Measurements from ENCODE around the gene ZNF81. TPM values are rescaled to one million over a fixed set of nuclear protein-coding genes. Genes with fewer than 3 reads are reported as not detected.
A peak's percentile ranks its signal among the peaks of the same experiment; 100 is the strongest.
"Not testable (repeated sequence)": the region's sequence is repeated elsewhere in the genome, so short reads cannot be mapped to it uniquely, and the experiment has no call there.

Gene ZNF81
- 1 to 10 TPM; 8.6 to 9.4 TPM for total RNA-seq

- peak within 1 kb of the TSS; percentile 99 for H3K27ac Mint-ChIP-seq
- no peaks in the 10 kb centered on the region for H3K27me3 Mint-ChIP-seq
- H3K9me3 Mint-ChIP-seq = no peaks in the 10 kb centered on the region
- peak within 1 kb of the TSS; percentile 99 for H3K4me3 Mint-ChIP-seq
- ChIA-PET POLR2A (no interaction called here), CTCF (interaction anchor here (2.2 kb wide), 1 partner anchor 191 kb away, joined by 6 read pairs; no protein-coding TSS in a partner anchor)
- peak; percentile 93 for DNase-seq
- peaks cover 16% of the 10 kb centered on the region for H3K4me1 Mint-ChIP-seq
- peaks cover 2% of the 10 kb centered on the region for H3K36me3 Mint-ChIP-seq (ENCODE audit: low read depth)
Measured at GRCh38 chrX:47836164-47837072, at the start of gene ZNF81. Gene ZNF81 (plus strand): TSS chrX:47836902. CDS start chrX:47846268, 9,366 bp downstream.

- no peaks in the 10 kb centered on the region for H3K27me3 Mint-ChIP-seq
- no peaks in the 10 kb centered on the region for H3K9me3 Mint-ChIP-seq
- H3K4me1 Mint-ChIP-seq = no peaks in the 10 kb centered on the region
- ChIA-PET CTCF (no interaction called here), POLR2A (no interaction called here)
- no peak overlapping the region for H3K4me3 Mint-ChIP-seq
- no peak for DNase-seq
- no peaks in the 10 kb centered on the region for H3K36me3 Mint-ChIP-seq (ENCODE audit: low read depth)
- no peak overlapping the region for H3K27ac Mint-ChIP-seq
Measured at GRCh38 chrX:47796433-47796906, 40.2 kb upstream of the ZNF81 start.

DNA sequence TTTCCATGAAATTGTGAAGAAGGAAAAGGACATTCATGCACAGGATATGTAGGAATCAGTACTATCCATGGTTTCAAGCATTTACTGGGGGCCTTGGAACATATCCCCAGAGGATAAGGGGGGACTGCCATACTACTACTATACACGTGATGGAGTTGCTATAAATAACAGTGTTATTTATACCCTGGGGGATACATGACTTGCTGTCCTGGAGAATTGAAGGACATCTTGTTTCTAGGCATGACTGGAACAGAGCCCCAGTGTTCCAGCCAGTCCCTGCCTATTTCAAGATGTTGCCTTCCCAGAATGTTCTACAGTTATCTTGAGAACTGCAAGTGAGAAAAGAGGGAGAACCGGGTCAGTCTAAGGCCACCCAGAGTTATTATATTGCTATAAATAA, 39.6 kb upstream of the ZNF81 start:
- Mint-ChIP-seq H3K4me3 (no peak overlapping the region), H3K9me3 (no peaks in the 10 kb centered on the region), H3K27me3 (no peaks in the 10 kb centered on the region), H3K4me1 (no peaks in the 10 kb centered on the region), H3K27ac (no peak overlapping the region), H3K36me3 (ENCODE audit: low read depth) (no peaks in the 10 kb centered on the region)
- ChIA-PET CTCF (no interaction called here), POLR2A (no interaction called here)
- no peak for DNase-seq

DNA sequence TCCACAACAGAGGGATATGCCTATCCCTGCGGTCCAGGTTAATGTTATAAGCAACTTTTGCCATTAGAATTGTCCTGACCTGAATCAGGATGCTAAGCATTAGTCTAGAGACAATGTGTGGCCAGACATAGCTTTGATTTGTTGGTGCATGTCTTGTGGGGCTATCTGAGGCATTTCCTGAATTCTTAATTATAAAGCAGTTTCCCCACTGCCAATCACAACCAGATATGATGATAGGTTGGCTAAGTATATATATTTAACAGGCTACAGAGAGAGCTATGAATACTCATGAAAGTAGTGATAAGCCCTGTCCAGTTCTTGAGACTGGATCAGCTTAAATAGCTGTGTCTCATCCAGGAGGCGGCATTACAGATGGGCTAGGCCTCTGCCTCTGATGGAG, 37.8 kb upstream of the ZNF81 start:
- Mint-ChIP-seq H3K27ac (no peak overlapping the region), H3K4me3 (no peak overlapping the region), H3K9me3 (no peaks in the 10 kb centered on the region), H3K27me3 (no peaks in the 10 kb centered on the region), H3K36me3 (ENCODE audit: low read depth) (no peaks in the 10 kb centered on the region), H3K4me1 (no peaks in the 10 kb centered on the region)
- ChIA-PET CTCF (no interaction called here), POLR2A (no interaction called here)
- no peak for DNase-seq

DNA sequence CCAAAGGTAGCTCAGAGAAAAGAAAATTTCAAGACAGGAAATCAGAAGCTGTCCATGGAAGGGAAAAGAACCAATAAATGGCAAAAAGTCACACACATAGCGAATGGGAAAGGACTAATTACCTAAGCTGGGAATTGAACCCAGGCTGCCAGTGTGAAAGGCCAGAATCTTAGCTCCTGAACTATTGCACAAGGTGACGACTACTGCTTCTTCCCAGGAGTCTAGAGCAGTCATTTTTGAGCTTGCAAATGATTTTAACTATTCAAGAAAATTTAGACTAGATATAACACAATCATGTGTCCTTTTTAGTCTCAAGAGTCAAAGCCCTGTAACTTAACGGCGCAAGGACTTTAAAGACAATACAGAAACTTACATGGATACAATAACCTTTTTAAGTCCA, 34.1 kb upstream of the ZNF81 start:
- Mint-ChIP-seq H3K9me3 (no peaks in the 10 kb centered on the region), H3K4me3 (no peak overlapping the region), H3K27ac (no peak overlapping the region), H3K4me1 (no peaks in the 10 kb centered on the region), H3K36me3 (ENCODE audit: low read depth) (no peaks in the 10 kb centered on the region), H3K27me3 (no peaks in the 10 kb centered on the region)
- DNase-seq = no peak
- CTCF ChIA-PET = no interaction called here
- POLR2A ChIA-PET = no interaction called here

GRCh38 chrX:47803103-47803502, 33.6 kb upstream of the ZNF81 start:
- POLR2A ChIA-PET; H3K27ac Mint-ChIP-seq; H3K27me3 Mint-ChIP-seq; H3K4me1 Mint-ChIP-seq; DNase-seq; CTCF ChIA-PET; H3K36me3 Mint-ChIP-seq (ENCODE audit: low read depth); H3K4me3 Mint-ChIP-seq; H3K9me3 Mint-ChIP-seq: not testable (repeated sequence)

DNA sequence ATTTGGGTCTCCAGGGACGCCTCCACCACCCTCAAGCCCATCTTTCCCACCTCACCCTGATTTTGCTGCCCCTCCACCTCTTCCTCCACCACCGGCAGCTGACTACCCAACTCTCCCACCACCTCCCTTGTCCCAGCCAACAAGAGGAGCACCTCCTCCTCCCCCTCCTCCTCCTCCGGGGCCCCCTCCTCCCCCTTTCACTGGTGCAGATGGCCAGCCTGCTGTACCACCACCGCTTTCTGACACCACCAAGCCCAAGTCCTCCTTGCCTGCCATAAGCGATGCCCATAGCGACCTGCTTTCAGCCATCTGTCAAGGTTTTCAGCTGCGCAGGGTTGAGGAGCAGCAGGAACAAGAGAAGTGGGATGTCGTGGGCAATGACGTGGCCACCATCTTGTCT, 32.4 kb upstream of the ZNF81 start:
- ChIA-PET CTCF (no interaction called here), POLR2A (no interaction called here)
- no peak overlapping the region for H3K4me3 Mint-ChIP-seq
- no peaks in the 10 kb centered on the region for H3K9me3 Mint-ChIP-seq
- H3K36me3 Mint-ChIP-seq (ENCODE audit: low read depth) = no peaks in the 10 kb centered on the region
- DNase-seq = no peak
- no peaks in the 10 kb centered on the region for H3K27me3 Mint-ChIP-seq
- H3K27ac Mint-ChIP-seq = no peak overlapping the region
- H3K4me1 Mint-ChIP-seq = no peaks in the 10 kb centered on the region

DNA sequence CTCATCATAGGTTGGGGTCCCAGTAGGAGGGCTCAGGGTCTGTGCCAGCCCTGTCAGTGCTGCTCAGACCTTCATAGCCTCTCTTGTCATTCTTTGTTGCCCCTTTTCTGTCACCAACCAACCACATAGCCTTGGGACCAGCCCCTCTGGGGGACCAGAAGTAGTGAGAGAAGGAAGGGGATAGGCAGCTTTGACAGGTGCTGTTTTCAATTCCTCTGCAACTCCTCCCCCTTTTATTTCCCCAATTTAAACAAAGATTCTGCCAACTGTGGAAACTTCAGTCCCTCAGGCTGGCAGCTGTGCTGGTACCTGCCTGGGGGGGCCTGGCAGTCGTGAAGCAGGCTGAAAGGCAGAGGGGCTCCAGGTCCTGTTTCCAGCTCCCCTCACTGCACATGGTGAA, 30.9 kb upstream of the ZNF81 start:
- CTCF ChIA-PET; H3K27ac Mint-ChIP-seq; H3K4me3 Mint-ChIP-seq; DNase-seq; H3K9me3 Mint-ChIP-seq; H3K36me3 Mint-ChIP-seq (ENCODE audit: low read depth); H3K27me3 Mint-ChIP-seq; H3K4me1 Mint-ChIP-seq; POLR2A ChIA-PET: not testable (repeated sequence)

DNA sequence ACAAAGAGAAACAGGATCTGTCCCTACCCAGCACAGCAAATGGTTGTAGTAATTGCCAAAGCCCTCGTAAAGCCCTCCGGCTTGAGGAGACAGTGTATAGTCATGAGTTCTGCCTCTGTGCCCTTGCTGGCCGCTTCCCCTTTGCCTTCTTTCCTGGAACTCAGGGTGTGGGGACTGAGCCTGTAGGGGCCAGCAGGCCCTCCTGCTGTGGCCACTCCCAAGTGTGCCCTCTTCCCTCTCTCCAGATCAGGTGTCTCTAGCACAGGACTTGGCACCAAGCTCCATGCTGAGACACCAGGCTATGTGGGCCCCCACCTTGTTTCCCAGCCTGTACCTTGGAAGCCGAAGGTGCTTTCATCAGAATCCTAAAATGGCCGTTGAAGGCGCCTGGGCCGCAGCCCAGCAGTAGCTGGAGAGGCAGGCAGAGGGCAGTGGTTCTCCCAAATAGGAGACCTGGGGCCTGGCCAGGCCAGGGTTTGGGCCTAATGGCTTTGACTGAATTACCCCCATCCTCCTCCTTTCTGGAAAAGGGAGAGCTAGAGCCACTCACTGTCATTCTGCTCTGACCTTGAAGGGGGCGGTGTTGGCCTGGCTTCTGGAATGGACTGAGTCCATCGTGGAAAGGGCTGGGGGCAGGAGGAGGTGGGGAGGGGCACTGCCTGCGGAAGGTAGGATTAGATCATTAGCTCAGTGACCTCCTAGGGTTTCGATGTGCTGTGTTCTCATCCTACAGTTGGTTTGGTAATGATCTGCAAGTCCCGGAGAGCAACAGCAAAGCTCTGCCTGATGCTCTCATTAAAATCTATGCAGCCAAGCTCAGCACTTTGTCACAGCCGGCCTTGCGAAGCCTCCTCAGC, 30.1 kb upstream of the ZNF81 start:
- CTCF ChIA-PET; POLR2A ChIA-PET; H3K27ac Mint-ChIP-seq; H3K4me1 Mint-ChIP-seq; H3K9me3 Mint-ChIP-seq; H3K36me3 Mint-ChIP-seq (ENCODE audit: low read depth); DNase-seq; H3K27me3 Mint-ChIP-seq; H3K4me3 Mint-ChIP-seq: not testable (repeated sequence)

DNA sequence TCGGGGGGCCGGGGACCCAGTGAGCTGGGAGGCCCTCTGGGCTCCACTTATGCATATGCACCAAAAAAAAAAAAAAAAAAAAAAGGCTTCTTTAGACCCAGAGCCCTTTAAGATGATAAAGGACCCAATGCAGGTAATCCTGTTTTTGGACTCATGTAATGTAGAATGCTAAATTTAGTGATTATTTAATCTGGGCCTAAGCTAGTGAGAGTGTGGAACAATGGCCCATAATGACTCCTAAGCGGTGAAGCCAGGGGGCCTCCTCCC, 29.5 kb upstream of the ZNF81 start:
- H3K36me3 Mint-ChIP-seq (ENCODE audit: low read depth); H3K27me3 Mint-ChIP-seq; DNase-seq; CTCF ChIA-PET; POLR2A ChIA-PET; H3K27ac Mint-ChIP-seq; H3K4me3 Mint-ChIP-seq; H3K4me1 Mint-ChIP-seq; H3K9me3 Mint-ChIP-seq: not testable (repeated sequence)

DNA sequence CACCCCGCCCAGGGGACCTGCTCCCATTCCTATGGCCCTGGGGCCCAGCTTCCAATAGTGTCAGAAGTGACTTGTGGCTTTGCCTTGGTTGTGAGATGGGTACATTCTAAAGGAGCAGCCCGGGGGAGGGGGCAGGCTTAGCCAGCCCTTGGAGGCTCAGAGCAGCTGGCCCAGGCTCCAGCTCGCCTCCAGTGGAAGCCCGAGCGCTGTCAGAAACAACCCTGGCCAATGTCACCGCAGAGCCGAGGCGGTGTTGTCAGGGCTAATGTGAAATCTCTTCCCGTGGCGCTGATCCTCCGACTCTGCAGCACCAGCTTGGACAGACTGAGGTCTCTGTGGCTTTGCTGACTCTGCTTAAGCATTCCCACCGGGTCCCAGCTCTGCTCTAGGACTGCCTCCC, 29.2 kb upstream of the ZNF81 start:
- H3K36me3 Mint-ChIP-seq (ENCODE audit: low read depth) = no peaks in the 10 kb centered on the region
- CTCF ChIA-PET = no interaction called here
- no peak for DNase-seq
- H3K27me3 Mint-ChIP-seq = no peaks in the 10 kb centered on the region
- H3K9me3 Mint-ChIP-seq = no peaks in the 10 kb centered on the region
- no peak overlapping the region for H3K27ac Mint-ChIP-seq
- H3K4me3 Mint-ChIP-seq = no peak overlapping the region
- POLR2A ChIA-PET = no interaction called here
- no peaks in the 10 kb centered on the region for H3K4me1 Mint-ChIP-seq

DNA sequence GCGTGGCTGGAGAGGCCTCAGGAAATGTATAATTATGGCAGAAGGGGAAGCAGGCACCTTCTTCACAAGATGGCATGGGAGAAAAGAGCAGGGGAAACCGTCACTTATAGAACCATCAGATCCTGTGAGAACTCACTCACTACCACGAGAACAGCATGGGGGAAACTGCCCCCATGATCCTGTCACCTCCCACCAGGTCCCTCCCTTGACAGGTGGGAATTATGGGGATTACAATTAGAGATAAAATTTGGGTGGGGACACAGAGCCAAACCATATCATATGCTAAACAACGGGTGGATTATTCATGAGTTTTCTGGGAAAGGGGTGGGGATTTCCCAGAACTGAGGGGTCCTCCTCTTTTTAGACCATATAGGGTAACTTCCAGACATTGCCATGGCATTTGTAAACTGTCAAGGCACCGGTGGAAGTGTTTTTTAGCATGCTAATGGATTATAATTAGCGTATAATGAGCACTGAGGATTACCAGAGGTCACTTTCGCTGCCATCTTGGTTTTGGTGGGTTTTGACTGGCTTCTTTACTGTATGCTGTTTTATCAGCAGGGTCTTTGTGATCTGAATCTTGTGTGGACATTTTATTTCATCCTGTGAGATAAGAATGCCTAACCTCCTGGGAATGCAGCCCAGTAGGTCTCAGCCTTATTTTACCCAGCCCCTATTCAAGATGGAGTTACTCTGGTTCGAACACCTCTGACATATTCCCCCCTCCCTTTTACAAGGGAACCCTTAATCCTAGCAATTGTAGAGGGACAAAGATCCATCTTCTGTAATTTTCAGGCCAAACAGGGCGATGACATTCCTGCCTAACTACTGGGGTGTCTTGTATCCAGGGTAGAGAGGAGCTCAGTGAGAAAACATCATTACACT, 27.6 kb upstream of the ZNF81 start:
- Mint-ChIP-seq H3K27ac (peak overlapping the region; percentile 41), H3K36me3 (ENCODE audit: low read depth) (no peaks in the 10 kb centered on the region)

DNA sequence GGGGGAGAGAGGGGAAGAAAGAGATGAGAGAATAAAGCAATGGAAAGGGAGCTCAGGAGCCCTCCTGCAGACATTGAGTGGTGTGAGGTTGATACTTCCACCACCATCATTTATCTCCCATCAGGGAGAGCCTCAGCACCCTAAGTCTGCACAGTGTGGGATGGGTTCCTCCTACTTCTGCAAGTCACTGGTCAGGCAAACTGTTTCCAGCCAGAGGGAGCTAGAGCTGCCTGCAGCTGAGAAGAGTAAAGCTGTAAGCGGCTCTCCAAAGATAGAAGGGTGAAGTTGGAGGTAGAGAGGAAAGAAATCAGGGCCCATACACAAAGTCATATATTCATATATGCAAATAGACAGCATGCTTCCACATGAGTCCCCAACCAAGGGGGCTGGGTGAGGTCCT, 21.9 kb upstream of the ZNF81 start:
- Mint-ChIP-seq H3K4me1 (peaks cover 3% of the 10 kb centered on the region), H3K27me3 (no peaks in the 10 kb centered on the region), H3K9me3 (no peaks in the 10 kb centered on the region), H3K36me3 (ENCODE audit: low read depth) (no peaks in the 10 kb centered on the region), H3K27ac (no peak overlapping the region), H3K4me3 (no peak overlapping the region)
- ChIA-PET CTCF (no interaction called here), POLR2A (no interaction called here)
- no peak for DNase-seq

More for the DNA sequence above, 27.6 kb upstream of the ZNF81 start:
- H3K9me3 Mint-ChIP-seq = no peaks in the 10 kb centered on the region
- no peak for DNase-seq
- no peak overlapping the region for H3K4me3 Mint-ChIP-seq
- no peaks in the 10 kb centered on the region for H3K27me3 Mint-ChIP-seq
- POLR2A ChIA-PET = no interaction called here
- H3K4me1 Mint-ChIP-seq = no peaks in the 10 kb centered on the region
- CTCF ChIA-PET = no interaction called here

Measured in activated CD4-positive, alpha-beta T cell treated with anti-CD3 and anti-CD28 coated beads, Interleukin-2, amount 10 ng/mL, durations not matched to agents 7 days and 5 days (primary cell).